K562 (cell line): ENCODE measurements around the gene SYT13. TPM values are rescaled to one million over a fixed set of nuclear protein-coding genes. Genes with fewer than 3 reads are reported as not detected.

Experiments
- ATAC-seq: fragments of 200-7000 bp; cut with Tn5 transposase; 3 replicates; pipeline ENCODE4 v1.9.1; 2020; ENCODE audit warnings: moderate library complexity
- BruUV-seq: library from RNA; stranded (reverse); fragments of 400-500 nt; replicated peaks from 2 replicates; lab custom pipeline; 2021; lab: Mats Ljungman, UMichigan
- CTCF ChIA-PET: fragments of 300-600 bp; formaldehyde crosslinking; extraction: SDS; loops from one replicate; lab custom pipeline; 2021; ENCODE audit warnings: low intra/inter-chr PET ratio; lab: Yijun Ruan, JAX
- POLR2A ChIA-PET: fragments of 300-600, 350-650 bp; sonication (Branson Sonifier 250); formaldehyde crosslinking; extraction: SDS; loops from one replicate; lab custom pipeline; 2021; ENCODE audit warnings: antibody characterized with exemption, inconsistent platforms; lab: Yijun Ruan, JAX
- DNase-seq, 4 experiments: peaks; one replicate each; pipeline versions ENCODE4 v3.0.0 to v3.0.0-alpha.2; 2011 to 2018; ENCODE audit warnings: low spot score in 3 of 4, mixed read lengths in 3 of 4; ENCODE audit errors: extremely low read depth in 1 of 4
- FAIRE-seq: peaks from 2 replicates; lab custom pipeline; 2011; peaks lifted over from hg19 to GRCh38; lab: Jason Lieb, UNC
- H2AFZ ChIP-seq: 2 replicates; pipeline ENCODE4 v1.6.0; 2011; ENCODE audit warnings: low read depth, low read length, control low read depth, inconsistent platforms
- H3K27ac ChIP-seq: fragments of 200-600 bp; 3 replicates; pipeline ENCODE4 v1.8.0; 2011; ENCODE audit warnings: low read depth, mild to moderate bottlenecking, control low read depth, inconsistent platforms, low read length, moderate library complexity, mixed read lengths; ENCODE audit errors: extremely low read depth
- H3K27me3 ChIP-seq, 2 experiments: fragments of 300-600 bp in 1 of 2; 2 replicates in 1 of 2; 3 replicates in 1 of 2; pipeline versions ENCODE4 v1.6.0 to v1.8.0; 2011; ENCODE audit warnings: inconsistent platforms in 2 of 2, low read length in 2 of 2, mild to moderate bottlenecking in 1 of 2, mixed read lengths in 1 of 2, moderate library complexity in 1 of 2; ENCODE audit not compliant: control insufficient read depth in 2 of 2, insufficient read depth in 2 of 2
- H3K36me3 ChIP-seq: fragments of 300-600 bp; 3 replicates; pipeline ENCODE4 v1.8.0; 2011; ENCODE audit warnings: mild to moderate bottlenecking, low read length, inconsistent platforms; ENCODE audit not compliant: control insufficient read depth, insufficient read depth
- H3K4me1 ChIP-seq, 2 experiments: fragments of 200-600 bp in 1 of 2; replicated peaks in 1 of 2; 2 replicates in 1 of 2; 3 replicates in 1 of 2; pipeline versions ENCODE4 v1.5.1 to v1.8.0; 2011; ENCODE audit warnings: inconsistent platforms in 2 of 2, low read length in 2 of 2, mild to moderate bottlenecking in 1 of 2, mixed read lengths in 1 of 2, moderate library complexity in 1 of 2; ENCODE audit not compliant: control insufficient read depth in 2 of 2, insufficient read depth in 2 of 2
- H3K4me2 ChIP-seq: 2 replicates; pipeline ENCODE4 v1.6.1; 2011; ENCODE audit warnings: low read length, control low read depth, inconsistent platforms, mixed read lengths; ENCODE audit not compliant: insufficient read depth
- H3K4me3 ChIP-seq: fragments of 200-600 bp; sonication (generic), shearing (Covaris generic); 2 replicates; pipeline ENCODE4 v1.5.1; 2016; ENCODE audit warnings: control low read depth, inconsistent platforms
- H3K79me2 ChIP-seq: fragments of 200-600 bp; 3 replicates; pipeline ENCODE4 v1.8.0; 2011; ENCODE audit warnings: low read length, inconsistent platforms; ENCODE audit not compliant: control insufficient read depth, insufficient read depth
- H3K9ac ChIP-seq, 2 experiments: 2 replicates each; pipeline versions ENCODE4 v1.6.0 to v1.6.1; 2011; ENCODE audit warnings: low read depth in 2 of 2, low read length in 2 of 2, control low read depth in 1 of 2, inconsistent platforms in 1 of 2, mild to moderate bottlenecking in 1 of 2, mixed read lengths in 1 of 2; ENCODE audit not compliant: insufficient read depth in 1 of 2
- H3K9me1 ChIP-seq: one replicate; pipeline ENCODE4 v1.6.0; 2011; ENCODE audit warnings: inconsistent platforms, mild to moderate bottlenecking, low read length, moderate library complexity; ENCODE audit not compliant: control insufficient read depth, insufficient read depth
- H3K9me3 ChIP-seq: replicated peaks from 2 replicates; pipeline ENCODE4 v1.5.1; 2011; ENCODE audit warnings: low read depth, low read length, inconsistent platforms; ENCODE audit not compliant: control insufficient read depth, insufficient read depth
- H4K20me1 ChIP-seq: replicated peaks from 2 replicates; pipeline ENCODE4 v1.6.1; 2011; ENCODE audit warnings: low read length, inconsistent platforms, mixed read lengths; ENCODE audit not compliant: control insufficient read depth, insufficient read depth
- ATF1 ChIP-seq, 2 experiments: fragments of 450-650 bp in 1 of 2; IDR thresholded peaks; 2 replicates each; pipeline ENCODE4 v1.6.1; 2016; ENCODE audit warnings: missing compliant biosample characterization in 1 of 2, missing genetic modification characterization in 1 of 2
- HES1 ChIP-seq: fragments of 450-650 bp; IDR thresholded peaks from 2 replicates; pipeline ENCODE4 v1.6.1; 2016; ENCODE audit warnings: low read depth, mild to moderate bottlenecking, moderate library complexity
- XRCC4 ChIP-seq: IDR thresholded peaks from one replicate; pipeline ENCODE4 v1.6.1; 2011; ENCODE audit not compliant: insufficient read depth, insufficient read length; ENCODE audit errors: extremely low read depth
- ZNF717 ChIP-seq: fragments of 250-450 bp; sonication (Bioruptor Pico); IDR thresholded peaks from 2 replicates; pipeline ENCODE4 v1.5.0; 2021
- ZNF740 ChIP-seq, 3 experiments: fragments of 200-800 bp in 1 of 3; sonication (Bioruptor generic) in 1 of 3; sonication (generic) in 1 of 3; formaldehyde crosslinking in 1 of 3; IDR thresholded peaks; 2 replicates each; pipeline versions ENCODE4 v1.6.1 to v1.8.0; 2016 to 2022; ENCODE audit warnings: mild to moderate bottlenecking in 2 of 3, missing compliant biosample characterization in 2 of 3, missing genetic modification characterization in 2 of 3, missing genetic modification reagents in 1 of 3
- WGBS: fragments of 100-300 bp; shearing (Covaris generic); methylation state at CpG from one replicate; pipeline ENCODE4 v1.1.6; 2016; ENCODE audit warnings: low coverage, mixed read lengths; ENCODE audit not compliant: insufficient coverage; ENCODE audit errors: missing lambda C conversion rate; 5-methylcytosine and 5-hydroxymethylcytosine counted together
- in situ Hi-C: fragments of 300-500 bp; cut with MboI; formaldehyde crosslinking; loops from 4 replicates; pipeline ENCODE4 v1.15.0; 2018; ENCODE audit warnings: inconsistent platforms, mixed read lengths
- intact Hi-C: fragments of 100-400 bp; cut with micrococcal nuclease; formaldehyde crosslinking; loops from 2 replicates; pipeline ENCODE4 v1.14.2; 2022
- polyA plus RNA-seq, 8 experiments: library from polyadenylated mRNA; depleted of rRNA in 4 of 8; stranded (reverse) in 5 of 8; unstranded in 3 of 8; fragments of >200 nt; fragmentation: Nextera tagmentation in 2 of 8; fragmentation: Illumina TruSeq in 1 of 8; extraction: Ambion mirVana in 2 of 8; extraction: Trizol in 1 of 8; gene quantifications; 2 replicates each; pipeline versions ENCODE4 v1.2.1 to v1.2.3, GENCODE V29; 2011 to 2014; ENCODE audit warnings: inconsistent platforms in 1 of 8, missing spikeins in 1 of 8
- total RNA-seq, 7 experiments: library from RNA; depleted of rRNA in 6 of 7; stranded (reverse); fragments of >200 nt in 6 of 7; fragmentation: Illumina TruSeq in 2 of 7; extraction: Trizol in 2 of 7; gene quantifications; 2 replicates each; pipeline versions ENCODE4 v1.2.1 to v1.2.3, GENCODE V29; 2011 to 2021; ENCODE audit warnings: low replicate concordance in 1 of 7

SYT13 gene
- total and polyA plus RNA-seq, 9 of the 15 experiments (the other 6 are each of a cell fraction or from before 2014, with no cell fraction given) = under 0.01 to 0.13 (median 0.08) TPM; not detected in 2

DNA sequence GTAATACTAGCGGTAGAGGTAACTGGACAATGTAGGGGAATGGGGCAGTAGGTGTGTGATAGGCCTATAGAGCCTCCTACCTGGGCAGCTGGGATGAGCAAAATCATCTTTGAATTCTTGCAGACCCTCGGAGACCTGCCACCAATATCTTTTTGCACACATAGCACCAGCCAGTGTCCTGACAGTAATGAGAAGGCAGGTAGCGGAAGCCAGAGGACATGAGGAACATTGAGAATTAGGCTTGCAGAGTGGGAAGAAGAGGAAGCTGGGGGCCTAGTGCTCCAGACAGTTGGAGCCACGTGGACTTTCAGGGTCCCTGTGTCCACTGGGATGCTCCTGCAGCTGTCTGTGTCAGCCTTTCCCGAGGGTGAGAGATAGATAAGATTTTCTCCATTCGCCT, 17.2 kb upstream of the SYT13 start:
- intact Hi-C loops (no loop called here), in situ Hi-C loops (no loop called here)
- Histone ChIP-seq H3K27ac (no peak overlapping the region), H3K4me1 (no peaks in the 10 kb centered on the region), H3K9ac (no peak overlapping the region), H4K20me1 (no peaks in the 10 kb centered on the region; the same call in 1 of the 2 replicates), H2AFZ (no peak overlapping the region), H3K4me3 (no peak overlapping the region), H3K9me3 (no peaks in the 10 kb centered on the region), H3K9me1 (no peaks in the 10 kb centered on the region), H3K4me2 (no peak overlapping the region), H3K27me3 (peaks cover 6 to 28% of the 10 kb centered on the region in 2 experiments; a peak in 4 of 5 replicates), H3K36me3 (no peaks in the 10 kb centered on the region), H3K79me2 (no peaks in the 10 kb centered on the region)
- ChIA-PET CTCF (no interaction called here), POLR2A (no interaction called here)
- TF ChIP-seq HES1 = no peak
- TF ChIP-seq ATF1 (CRISPR knock-in tag; IDR thresholded peaks at IDR 0.05) = no peak
- no peak for TF ChIP-seq ATF1 (tag; IDR thresholded peaks at IDR 0.05)
- no peak for TF ChIP-seq ZNF740 (CRISPR knock-in tag; IDR thresholded peaks at IDR 0.05)
- TF ChIP-seq ZNF740 (tag; IDR thresholded peaks at IDR 0.05) = no peak
- no peak for TF ChIP-seq XRCC4
- TF ChIP-seq ZNF717 (CRISPR knock-in tag) = no peak
- WGBS = 2% methylated on average over 6 of the region's 6 CpGs
- BruUV-seq = no TSS peak
- ATAC-seq (no peak), DNase-seq (no peak), FAIRE-seq (no peak)
